HepG2 (cell line): ENCODE results near the gene TMEM130. TPM values are rescaled to one million over a fixed set of nuclear protein-coding genes. Genes with fewer than 3 reads are reported as not detected.

Experiments
- FOXP4 ChIP-seq: sonication (generic); formaldehyde crosslinking; IDR thresholded peaks from 2 replicates; pipeline ENCODE4 v1.4.0; 2020; ENCODE audit warnings: missing genetic modification reagents
- GABPA ChIP-seq, 2 experiments: IDR thresholded peaks; 2 replicates each; pipeline ENCODE4 v1.6.1; 2011 to 2016; ENCODE audit warnings: low read depth in 2 of 2, low read length in 1 of 2, missing biosample characterization in 1 of 2, missing genetic modification characterization in 1 of 2
- HIC2 ChIP-seq: sonication (generic); formaldehyde crosslinking; IDR thresholded peaks from 2 replicates; pipeline ENCODE4 v1.9.0; 2022; ENCODE audit warnings: low read depth, missing genetic modification reagents
- JUNB ChIP-seq: sonication (generic); formaldehyde crosslinking; IDR thresholded peaks from 2 replicates; pipeline ENCODE4 v1.8.0; 2022; ENCODE audit warnings: missing genetic modification reagents, mild to moderate bottlenecking, borderline replicate concordance
- KMT2B ChIP-seq: IDR thresholded peaks from 2 replicates; pipeline ENCODE4 v1.6.1; 2016; ENCODE audit warnings: missing genetic modification reagents, missing compliant biosample characterization
- LBX2 ChIP-seq: sonication (generic); formaldehyde crosslinking; IDR thresholded peaks from 2 replicates; pipeline ENCODE4 v1.5.0; 2020; ENCODE audit warnings: missing genetic modification reagents, mild to moderate bottlenecking, borderline replicate concordance
- POLR2G ChIP-seq: fragments of 200-400 bp; formaldehyde crosslinking; IDR thresholded peaks from 2 replicates; pipeline ENCODE4 v1.6.1; 2018; ENCODE audit warnings: mild to moderate bottlenecking, low read depth, low read length, moderate library complexity
- SRSF1 ChIP-seq: fragments of 200-400 bp; formaldehyde crosslinking; optimal IDR thresholded peaks from 2 replicates; pipeline ENCODE3; 2017; ENCODE audit warnings: mild to moderate bottlenecking, low read depth, low read length, moderate library complexity
- TCF7 ChIP-seq: sonication (generic); IDR thresholded peaks from 2 replicates; pipeline ENCODE4 v1.6.1; 2016; ENCODE audit warnings: antibody characterized with exemption, low read depth
- TFAP4 ChIP-seq: sonication (generic); IDR thresholded peaks from 2 replicates; pipeline ENCODE4 v1.6.1; 2016; ENCODE audit warnings: low read depth, borderline replicate concordance
- ZBTB20 ChIP-seq: sonication (generic); formaldehyde crosslinking; IDR thresholded peaks from 2 replicates; pipeline ENCODE4 v1.8.1; 2023; ENCODE audit warnings: missing genetic modification reagents, low read depth, mild to moderate bottlenecking, borderline replicate concordance
- ZFP91 ChIP-seq: sonication (generic); formaldehyde crosslinking; IDR thresholded peaks from 2 replicates; pipeline ENCODE4 v1.9.0; 2022; ENCODE audit warnings: missing genetic modification reagents, mild to moderate bottlenecking, borderline replicate concordance
- polyA plus RNA-seq, 8 experiments: library from polyadenylated mRNA; depleted of rRNA in 3 of 8; stranded (reverse) in 7 of 8; unstranded in 1 of 8; fragments of >200 nt; fragmentation: Illumina TruSeq in 4 of 8; extraction: Trizol in 4 of 8; gene quantifications; 2 replicates each; pipeline versions ENCODE4 v1.2.1 to v1.2.3, GENCODE V29; 2011 to 2016; ENCODE audit warnings: low read depth in 4 of 8, missing spikeins in 1 of 8, mixed read lengths in 1 of 8; ENCODE audit not compliant: insufficient read depth in 1 of 8
- total RNA-seq, 5 experiments: library from RNA; depleted of rRNA; stranded (reverse); fragments of >200 nt; fragmentation: Illumina TruSeq; extraction: Trizol; gene quantifications; 2 replicates each; pipeline ENCODE4 v1.2.3, GENCODE V29; 2016; ENCODE audit warnings: low read depth in 1 of 5
- TF ChIP-seq, protein P1 (sequence below): sonication (generic); formaldehyde crosslinking; IDR thresholded peaks from 2 replicates; pipeline ENCODE4 v1.9.0; 2021; ENCODE audit warnings: mild to moderate bottlenecking, missing genetic modification reagents

TMEM130 gene
- total and polyA plus RNA-seq, 2 of the 13 experiments (the other 11 are each of a cell fraction or from before 2014, with no cell fraction given): not detected

GRCh38 chr7:98879198-98879978, 9.6 kb upstream of the TMEM130 start (continued):
- TF ChIP-seq, protein P1, sequence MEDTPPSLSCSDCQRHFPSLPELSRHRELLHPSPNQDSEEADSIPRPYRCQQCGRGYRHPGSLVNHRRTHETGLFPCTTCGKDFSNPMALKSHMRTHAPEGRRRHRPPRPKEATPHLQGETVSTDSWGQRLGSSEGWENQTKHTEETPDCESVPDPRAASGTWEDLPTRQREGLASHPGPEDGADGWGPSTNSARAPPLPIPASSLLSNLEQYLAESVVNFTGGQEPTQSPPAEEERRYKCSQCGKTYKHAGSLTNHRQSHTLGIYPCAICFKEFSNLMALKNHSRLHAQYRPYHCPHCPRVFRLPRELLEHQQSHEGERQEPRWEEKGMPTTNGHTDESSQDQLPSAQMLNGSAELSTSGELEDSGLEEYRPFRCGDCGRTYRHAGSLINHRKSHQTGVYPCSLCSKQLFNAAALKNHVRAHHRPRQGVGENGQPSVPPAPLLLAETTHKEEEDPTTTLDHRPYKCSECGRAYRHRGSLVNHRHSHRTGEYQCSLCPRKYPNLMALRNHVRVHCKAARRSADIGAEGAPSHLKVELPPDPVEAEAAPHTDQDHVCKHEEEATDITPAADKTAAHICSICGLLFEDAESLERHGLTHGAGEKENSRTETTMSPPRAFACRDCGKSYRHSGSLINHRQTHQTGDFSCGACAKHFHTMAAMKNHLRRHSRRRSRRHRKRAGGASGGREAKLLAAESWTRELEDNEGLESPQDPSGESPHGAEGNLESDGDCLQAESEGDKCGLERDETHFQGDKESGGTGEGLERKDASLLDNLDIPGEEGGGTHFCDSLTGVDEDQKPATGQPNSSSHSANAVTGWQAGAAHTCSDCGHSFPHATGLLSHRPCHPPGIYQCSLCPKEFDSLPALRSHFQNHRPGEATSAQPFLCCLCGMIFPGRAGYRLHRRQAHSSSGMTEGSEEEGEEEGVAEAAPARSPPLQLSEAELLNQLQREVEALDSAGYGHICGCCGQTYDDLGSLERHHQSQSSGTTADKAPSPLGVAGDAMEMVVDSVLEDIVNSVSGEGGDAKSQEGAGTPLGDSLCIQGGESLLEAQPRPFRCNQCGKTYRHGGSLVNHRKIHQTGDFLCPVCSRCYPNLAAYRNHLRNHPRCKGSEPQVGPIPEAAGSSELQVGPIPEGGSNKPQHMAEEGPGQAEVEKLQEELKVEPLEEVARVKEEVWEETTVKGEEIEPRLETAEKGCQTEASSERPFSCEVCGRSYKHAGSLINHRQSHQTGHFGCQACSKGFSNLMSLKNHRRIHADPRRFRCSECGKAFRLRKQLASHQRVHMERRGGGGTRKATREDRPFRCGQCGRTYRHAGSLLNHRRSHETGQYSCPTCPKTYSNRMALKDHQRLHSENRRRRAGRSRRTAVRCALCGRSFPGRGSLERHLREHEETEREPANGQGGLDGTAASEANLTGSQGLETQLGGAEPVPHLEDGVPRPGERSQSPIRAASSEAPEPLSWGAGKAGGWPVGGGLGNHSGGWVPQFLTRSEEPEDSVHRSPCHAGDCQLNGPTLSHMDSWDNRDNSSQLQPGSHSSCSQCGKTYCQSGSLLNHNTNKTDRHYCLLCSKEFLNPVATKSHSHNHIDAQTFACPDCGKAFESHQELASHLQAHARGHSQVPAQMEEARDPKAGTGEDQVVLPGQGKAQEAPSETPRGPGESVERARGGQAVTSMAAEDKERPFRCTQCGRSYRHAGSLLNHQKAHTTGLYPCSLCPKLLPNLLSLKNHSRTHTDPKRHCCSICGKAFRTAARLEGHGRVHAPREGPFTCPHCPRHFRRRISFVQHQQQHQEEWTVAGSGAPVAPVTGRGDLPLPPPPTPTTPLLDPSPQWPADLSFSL (CRISPR knock-in tag): peak; percentile 53; the same call in 1 of the 2 replicates
- 0 out of 2 replicates have a peak, but pooled peaks have one; percentile 4 for TF ChIP-seq ZFP91 (CRISPR knock-in tag)
- no peak for TF ChIP-seq FOXP4 (CRISPR knock-in tag)
- TF ChIP-seq TCF7: no peak
- peak; percentile 84 for TF ChIP-seq TFAP4
- TF ChIP-seq ZBTB20: no peak
- TF ChIP-seq KMT2B (CRISPR knock-in tag): 0 out of 2 replicates have a peak, but pooled peaks have one; percentile 23
- TF ChIP-seq HIC2 (CRISPR knock-in tag): 0 out of 2 replicates have a peak, but pooled peaks have one; percentile 32
- TF ChIP-seq POLR2G: 0 out of 2 replicates have a peak, but pooled peaks have one; percentile 6
- TF ChIP-seq JUNB (CRISPR knock-in tag): 0 out of 2 replicates have a peak, but pooled peaks have one; percentile 16
- no peak for TF ChIP-seq LBX2 (CRISPR knock-in tag)
- TF ChIP-seq GABPA (IDR thresholded peaks at IDR 0.05; ENCODE audit: low read depth, low read length): peak; percentile 56
- peak; percentile 88 for TF ChIP-seq GABPA (CRISPR knock-in tag; IDR thresholded peaks at IDR 0.05; ENCODE audit: low read depth)
- TF ChIP-seq SRSF1: peak; percentile 6
